ENCODE data around the gene INPPL1.

The INPPL1 gene

DNA sequence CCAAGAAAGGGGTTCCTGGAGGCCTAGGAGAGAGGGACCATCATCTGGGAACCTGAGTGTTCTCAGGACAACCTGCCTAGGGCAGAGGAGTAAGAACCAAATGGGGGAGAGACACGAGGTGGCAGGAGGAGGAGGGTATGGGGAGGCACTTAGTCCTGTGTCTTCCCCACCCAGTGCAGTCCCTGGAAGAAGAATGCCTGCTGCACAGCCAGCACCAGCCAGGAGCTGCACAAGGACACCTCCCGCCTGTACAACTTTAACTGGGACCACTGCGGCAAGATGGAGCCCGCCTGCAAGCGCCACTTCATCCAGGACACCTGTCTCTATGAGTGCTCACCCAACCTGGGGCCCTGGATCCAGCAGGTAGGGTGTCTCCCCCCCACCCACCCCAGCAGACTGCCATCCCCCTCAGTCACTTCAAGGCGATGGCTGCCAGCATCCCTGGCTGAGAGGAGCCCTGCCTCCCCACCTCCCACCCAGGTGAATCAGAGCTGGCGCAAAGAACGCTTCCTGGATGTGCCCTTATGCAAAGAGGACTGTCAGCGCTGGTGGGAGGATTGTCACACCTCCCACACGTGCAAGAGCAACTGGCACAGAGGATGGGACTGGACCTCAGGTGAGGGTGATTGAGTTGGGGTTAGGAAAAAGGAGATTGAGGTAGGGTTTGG, 3.7 kb upstream of the INPPL1 start:
- DNase-seq = no peak

DNA sequence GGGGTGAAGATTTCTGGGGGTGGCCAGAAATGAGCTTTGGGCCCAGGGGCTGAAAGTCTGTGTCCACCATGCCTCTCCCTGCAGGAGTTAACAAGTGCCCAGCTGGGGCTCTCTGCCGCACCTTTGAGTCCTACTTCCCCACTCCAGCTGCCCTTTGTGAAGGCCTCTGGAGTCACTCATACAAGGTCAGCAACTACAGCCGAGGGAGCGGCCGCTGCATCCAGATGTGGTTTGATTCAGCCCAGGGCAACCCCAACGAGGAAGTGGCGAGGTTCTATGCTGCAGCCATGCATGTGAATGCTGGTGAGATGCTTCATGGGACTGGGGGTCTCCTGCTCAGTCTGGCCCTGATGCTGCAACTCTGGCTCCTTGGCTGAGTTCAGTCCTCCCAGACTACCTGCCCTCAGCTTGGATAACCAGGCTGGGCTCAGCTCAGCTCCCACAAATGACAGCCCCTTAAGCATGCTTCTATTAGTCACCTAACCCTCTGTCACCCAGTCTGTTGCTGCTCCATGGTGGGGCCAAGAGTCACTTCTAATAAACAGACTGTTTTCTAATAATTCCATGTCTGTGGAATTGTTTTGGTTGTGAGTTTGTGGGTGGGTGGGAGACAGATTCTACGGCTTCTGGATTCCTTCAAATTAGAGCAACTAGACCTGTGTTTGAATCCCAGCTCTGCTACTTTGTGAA, 3.0 kb upstream of the INPPL1 start:
- DNase-seq = no peak

DNA sequence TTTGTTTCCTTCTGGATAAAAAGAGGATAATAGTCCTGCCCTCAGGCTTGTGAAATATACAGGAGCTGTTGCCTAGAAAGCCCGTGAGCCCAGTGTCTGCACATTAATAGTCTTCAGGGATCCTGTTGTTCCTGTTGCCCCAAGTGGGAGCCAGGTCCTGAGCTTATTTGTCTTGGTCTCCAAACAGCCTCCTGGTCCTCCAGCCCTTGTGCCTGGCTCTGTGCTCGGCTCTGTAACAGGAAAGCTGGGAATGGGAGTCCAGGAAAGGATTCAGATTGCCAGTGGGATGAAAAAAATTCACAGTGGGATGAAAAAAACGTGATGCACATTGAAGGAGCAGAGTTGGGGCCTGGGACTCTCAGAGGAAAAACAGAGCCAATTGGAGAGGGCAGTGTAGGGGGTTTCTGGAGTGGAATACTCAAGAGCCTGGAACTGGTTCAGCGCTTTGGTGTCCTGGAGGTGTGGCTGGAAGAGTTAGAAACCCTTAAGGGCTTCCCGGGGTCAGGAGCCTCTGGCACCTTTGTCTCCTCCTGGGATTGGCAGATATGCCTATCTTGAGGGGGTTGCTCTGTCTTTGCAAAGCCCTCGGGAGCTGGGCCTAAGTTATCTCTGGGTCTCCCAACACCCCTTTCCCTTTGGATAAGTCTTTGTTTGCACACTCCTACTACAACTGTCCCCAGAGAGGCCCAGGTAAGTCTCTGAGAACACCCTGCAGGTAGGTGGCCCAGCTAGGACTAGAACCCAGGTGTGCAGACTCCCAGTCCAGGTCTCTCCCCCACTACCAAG, 2.3 kb upstream of the INPPL1 start:
- no peak for DNase-seq

DNA sequence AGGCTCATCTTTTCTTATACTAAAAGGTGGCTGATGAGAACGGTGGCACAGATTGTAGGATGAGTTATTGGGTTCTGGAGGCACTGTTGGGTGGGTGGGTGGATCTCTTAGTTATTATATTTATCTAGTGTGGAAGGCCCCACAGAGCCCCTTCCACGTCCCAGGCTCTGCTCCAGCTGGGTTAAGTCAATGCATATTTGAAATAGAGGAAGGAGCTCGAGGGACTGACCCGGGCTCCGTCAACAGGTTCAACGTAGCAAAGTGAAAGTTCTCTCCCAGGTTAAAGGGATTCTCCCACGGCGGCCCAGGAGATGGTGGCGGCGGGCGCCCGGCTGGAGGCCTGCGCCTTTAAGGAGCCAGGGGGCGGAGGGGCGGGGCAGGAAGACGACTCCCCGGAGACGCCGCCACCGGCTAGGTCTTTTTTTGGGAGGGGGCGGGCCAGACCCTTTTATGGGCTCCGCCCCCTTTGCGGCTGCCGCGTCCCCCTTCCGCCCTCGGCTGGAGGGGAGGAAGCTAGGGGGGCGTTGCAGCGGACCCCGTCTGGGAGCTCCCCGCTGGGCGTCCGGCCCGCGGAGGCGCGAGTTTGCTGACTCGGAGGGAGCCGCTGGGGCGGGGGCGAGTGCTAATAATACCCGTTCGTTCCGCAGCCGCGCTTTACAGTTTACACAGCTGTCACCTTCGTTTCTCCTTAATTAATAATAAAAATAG, 1.5 kb upstream of the INPPL1 start:
- peak; percentile 95 for DNase-seq

DNA sequence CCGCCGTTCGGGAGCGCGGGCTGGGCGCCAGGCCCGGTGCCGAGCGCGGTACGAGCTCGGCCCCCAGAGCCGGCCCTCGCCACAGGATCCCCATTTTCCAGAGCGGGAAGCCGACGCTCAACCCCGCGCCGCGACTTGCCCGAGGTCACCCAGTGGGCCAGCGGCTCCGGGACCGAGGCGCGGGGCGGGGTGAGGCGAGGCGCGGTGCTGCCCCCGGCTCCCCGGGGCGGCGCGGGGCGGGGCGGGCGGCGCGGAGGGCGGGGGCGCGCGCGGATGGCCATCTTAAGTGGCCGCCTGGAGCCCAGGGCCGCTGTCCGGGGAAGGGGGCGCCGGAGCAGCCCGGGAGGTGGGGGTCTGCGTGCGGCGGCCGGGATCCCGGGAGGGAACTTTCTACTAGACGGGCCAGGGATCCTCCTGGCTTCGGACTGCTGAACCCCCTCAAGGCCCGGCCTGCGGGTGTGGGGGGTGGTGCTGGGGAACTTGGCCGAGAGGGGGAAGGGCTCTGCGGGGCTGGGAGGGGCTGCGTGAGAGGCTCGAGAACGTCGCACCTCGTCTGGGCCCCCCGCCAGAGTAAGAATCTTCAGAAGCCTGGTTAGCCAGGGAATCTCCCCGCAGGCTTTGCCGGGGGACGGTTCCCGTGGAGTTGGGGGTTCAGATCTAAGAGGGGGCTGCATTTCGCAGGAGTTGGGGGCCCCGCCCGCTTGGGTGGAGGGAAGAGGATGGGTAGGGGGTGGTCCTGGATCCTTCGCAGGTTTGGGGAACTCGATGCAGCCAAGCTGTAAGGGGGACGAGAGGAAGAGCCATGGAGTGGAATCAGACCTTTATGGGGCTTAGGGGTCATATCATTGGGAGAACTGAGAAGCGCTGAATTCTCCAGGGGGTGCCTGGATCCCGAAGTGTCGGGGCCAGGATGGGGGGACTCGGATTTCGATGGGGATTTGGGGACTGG, 678 bp upstream of the INPPL1 start:
- DNase-seq = peak; percentile 60

DNA sequence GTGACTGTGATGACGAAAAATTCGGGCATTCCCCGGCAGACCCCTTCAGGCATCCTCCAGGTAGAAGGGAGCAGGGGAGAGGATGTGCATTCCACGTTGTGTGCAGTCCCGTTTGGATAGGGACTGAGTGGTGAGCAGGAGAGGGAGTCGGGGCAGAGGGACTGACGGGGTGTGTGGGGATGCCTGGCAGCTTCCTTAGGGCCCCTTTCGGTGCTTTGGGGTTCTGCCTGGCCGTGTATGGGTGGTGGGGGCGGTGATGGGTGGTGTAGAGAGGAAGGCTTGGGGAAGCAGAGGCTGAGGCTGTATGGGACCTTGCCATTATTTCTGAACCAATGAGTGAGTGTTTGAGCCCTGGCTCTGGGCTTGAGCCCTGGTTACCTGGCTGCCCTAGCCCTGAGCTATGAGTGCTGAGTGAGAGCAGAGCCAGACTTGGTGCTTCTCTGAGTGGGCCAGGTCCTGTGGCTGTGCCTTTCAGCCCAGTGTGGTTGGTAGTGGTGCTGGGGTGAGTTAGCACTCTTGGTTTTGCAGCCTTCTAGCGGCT, 914 bp downstream of the INPPL1 start:
- peak; percentile 41 for DNase-seq

DNA sequence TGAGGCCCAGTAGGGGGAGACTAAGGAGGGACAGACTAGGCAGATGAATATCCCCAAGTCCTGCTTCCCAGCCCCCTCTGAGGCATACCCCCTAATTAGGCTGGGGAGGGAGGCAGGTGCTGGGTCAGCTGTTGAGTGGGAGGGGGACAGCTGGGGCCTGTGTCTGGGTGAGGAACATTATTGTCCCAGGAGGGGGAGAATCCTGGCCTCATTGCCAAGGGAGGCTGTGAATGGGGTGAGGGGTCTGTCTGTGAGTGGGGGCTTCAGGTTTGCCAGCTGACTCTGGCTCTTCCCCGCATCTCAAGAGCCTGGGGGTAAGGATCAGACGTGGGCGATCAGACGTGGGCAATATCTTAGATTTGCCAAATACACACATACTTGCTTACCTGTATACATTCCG, 2.1 kb downstream of the INPPL1 start:
- DNase-seq = no peak

DNA sequence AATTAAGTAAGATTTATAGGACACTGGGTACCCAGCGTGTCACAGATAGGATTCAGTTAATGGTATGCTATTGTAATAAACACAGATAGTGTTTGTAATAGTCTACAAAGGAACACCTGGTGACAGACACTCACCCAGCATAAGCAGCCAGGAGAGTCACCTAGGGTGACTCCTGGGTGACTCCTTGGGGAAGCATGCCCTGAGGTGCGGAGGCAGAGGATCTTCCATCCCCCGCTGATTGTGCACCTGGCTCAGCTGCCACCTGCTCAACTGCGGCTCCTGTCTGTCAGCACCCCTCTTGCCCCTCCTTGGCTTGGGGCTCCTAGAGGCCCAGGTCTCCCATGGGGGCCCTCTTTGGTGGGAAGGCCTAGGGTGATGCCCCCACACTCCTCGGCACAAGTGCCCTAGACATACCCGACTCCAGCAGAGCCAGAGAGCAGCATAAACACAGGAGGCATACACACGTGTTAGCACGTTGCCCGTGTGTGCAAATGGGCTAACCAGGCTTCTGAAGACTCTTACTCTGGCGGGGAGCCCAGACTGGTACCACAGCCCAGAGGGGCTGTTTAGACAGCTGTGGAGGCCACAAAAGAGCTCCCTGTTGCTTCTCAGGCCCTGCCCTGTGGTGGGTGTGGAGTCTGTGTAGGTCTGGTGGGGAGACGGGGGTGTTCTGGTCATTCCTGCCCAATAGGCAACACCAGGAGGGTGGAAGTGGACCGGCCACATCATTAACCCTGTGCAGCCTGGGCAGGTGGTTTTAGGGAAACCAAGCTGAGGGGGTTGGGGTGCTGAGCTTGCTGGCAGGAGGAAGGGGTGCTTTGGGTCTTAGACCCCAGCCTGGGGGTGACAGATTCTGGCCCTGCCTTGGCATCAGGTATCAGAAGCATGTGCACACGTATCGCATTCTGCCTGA, 3.0 kb downstream of the INPPL1 start:
- no peak for DNase-seq

DNA sequence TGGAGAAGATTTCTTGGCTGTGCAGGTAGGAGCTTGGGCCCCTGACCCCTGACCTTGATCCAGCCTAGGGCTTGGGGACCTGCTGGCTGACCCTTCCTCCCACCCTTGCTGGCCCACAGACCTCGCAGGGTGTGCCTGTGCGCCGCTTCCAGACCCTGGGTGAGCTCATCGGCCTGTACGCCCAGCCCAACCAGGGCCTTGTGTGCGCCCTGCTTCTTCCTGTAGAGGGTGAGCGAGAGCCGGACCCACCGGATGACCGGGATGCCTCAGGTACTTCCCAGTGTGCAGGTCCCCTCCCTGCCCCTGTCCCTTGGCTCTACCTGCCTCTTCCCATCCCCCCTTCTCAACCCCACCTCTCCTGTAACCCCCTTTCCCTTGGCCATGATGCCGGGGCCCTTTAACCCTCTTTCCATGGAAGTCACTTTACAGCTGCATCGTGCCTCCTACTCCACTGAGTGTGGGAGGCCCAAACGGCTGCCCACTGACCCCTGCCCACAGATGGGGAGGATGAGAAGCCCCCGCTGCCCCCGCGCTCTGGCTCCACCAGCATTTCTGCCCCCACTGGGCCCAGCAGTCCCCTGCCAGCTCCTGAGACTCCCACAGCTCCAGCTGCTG, 3.8 kb downstream of the INPPL1 start:
- no peak for DNase-seq

DNA sequence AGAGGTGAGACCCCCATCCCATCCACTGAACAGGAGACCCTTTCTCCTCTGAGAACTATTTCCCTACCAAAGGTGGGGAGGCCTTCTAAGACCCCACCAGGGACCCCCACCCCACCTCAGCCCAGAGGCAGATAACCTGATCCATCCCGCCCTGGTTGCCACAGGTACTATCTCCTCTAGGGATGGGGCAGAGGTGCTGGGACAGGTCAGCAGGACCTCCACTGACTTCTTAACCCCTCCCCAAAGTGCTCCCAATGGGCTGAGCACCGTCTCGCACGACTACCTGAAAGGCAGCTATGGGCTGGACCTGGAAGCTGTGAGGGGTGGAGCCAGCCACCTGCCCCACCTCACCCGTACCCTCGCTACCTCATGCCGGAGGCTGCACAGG, 4.3 kb downstream of the INPPL1 start:
- no peak for DNase-seq

DNA sequence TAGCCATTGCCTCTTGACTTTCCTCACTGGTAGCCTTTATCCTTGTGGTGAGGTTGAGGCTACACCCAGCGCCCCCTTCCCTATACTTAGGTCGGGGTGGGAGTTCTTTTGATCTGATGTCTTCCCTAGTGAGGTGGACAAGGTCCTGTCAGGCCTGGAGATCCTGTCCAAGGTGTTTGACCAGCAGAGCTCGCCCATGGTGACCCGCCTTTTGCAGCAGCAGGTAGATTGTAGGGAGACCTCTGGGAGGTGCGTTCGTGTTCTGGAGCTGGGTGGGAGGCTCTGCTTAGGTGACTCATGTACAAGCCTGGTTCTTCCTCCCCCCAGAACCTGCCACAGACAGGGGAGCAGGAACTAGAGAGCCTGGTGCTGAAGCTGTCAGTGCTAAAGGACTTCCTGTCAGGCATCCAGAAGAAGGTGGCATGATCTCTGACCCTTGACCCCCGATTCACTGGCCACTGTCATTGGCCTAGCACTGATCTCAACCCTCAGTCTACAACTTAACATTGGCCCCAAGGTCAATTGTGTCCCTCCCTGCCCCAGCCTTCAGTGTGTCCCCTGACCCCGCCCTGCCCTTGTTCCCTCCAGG, 4.9 kb downstream of the INPPL1 start:
- no peak for DNase-seq

DNA sequence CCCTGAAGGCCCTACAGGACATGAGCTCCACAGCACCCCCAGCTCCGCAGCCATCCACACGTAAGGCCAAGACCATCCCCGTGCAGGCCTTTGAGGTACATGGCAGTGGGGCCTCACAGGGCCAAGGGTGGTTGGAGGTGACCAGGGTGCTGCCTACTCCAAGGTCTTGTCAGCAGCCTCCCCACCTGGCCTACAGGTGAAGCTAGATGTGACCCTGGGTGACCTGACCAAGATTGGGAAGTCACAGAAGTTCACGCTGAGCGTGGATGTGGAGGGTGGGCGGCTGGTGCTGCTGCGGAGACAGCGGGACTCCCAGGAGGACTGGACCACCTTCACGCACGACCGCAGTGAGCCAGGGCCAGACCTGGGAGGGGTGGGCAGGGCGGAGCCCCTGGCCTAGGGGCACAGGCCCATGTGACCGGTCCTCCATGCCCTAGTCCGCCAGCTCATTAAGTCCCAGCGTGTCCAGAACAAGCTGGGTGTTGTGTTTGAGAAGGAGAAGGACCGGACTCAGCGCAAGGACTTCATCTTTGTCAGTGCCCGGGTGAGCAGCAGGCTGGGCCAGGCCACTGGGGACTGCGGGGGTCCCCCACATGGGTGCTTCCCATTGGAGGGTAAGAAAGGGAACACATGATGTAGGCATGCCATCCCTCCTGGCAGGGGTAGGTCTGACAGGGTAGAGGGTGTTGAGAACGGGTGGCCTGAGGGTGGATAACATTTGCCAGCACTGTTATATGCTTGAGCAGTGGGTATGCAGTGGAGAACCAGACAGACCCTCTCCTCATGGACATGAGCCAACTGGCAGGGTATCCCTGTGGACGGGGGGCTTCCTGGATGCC, 5.6 kb downstream of the INPPL1 start:
- no peak for DNase-seq

DNA sequence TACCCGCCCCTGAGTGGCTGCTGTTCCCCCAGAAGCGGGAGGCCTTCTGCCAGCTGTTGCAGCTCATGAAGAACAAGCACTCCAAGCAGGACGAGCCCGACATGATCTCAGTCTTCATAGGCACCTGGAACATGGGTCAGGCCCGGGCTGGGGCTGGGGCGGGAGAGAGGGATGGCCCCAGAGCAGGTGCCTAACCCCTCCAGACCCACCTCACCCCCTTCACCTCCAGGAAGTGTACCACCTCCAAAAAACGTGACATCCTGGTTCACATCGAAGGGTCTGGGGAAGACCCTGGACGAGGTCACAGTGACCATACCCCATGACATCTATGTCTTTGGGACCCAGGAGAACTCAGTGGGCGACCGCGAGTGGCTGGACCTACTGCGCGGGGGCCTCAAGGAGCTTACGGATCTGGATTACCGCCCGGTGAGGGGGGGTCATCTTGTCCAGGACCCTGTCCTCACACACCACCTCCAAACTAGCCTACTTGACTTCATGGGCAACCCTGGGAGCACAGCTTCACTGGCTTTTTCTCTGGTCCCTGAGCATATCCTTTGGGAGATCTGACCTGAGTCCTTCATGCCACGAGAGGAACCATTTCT, 6.3 kb downstream of the INPPL1 start:
- no peak for DNase-seq

DNA sequence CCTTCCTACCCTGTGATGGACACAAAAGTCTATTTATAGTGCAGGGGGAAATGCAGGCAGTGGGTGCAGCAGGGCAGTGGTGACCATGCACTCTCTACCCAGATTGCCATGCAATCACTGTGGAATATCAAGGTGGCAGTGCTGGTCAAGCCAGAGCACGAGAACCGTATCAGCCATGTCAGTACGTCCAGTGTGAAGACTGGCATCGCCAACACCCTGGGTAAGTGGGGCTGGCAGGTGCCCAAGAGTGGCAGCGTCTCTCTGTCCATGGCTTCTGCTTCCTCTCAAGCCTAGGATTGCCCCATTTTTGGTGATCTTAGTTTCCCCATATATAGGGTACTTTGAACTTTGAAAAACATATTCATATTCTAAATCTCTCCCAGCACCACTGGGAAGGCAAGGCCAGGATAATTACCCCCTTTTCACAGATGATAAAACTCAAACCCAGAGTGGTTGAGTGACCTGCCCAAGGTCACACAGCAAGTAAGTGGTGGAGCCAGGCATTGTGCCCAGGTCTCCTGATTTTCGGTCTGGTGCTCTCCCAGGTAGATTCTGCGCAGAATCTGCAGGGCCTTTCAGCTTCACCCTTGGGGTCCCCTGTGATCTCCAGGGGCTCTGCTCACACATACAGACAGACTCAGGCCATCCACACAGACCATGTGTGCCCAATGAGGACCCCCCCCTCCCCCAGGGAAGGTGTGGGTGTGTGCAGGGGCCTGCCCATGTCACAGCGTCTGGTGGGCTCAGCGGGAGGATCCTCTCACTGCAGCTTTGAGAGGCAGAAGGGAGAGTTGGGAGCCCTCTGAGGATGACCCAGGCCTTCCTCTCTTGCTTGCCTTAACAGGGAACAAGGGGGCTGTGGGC, 7.1 kb downstream of the INPPL1 start:
- no peak for DNase-seq

DNA sequence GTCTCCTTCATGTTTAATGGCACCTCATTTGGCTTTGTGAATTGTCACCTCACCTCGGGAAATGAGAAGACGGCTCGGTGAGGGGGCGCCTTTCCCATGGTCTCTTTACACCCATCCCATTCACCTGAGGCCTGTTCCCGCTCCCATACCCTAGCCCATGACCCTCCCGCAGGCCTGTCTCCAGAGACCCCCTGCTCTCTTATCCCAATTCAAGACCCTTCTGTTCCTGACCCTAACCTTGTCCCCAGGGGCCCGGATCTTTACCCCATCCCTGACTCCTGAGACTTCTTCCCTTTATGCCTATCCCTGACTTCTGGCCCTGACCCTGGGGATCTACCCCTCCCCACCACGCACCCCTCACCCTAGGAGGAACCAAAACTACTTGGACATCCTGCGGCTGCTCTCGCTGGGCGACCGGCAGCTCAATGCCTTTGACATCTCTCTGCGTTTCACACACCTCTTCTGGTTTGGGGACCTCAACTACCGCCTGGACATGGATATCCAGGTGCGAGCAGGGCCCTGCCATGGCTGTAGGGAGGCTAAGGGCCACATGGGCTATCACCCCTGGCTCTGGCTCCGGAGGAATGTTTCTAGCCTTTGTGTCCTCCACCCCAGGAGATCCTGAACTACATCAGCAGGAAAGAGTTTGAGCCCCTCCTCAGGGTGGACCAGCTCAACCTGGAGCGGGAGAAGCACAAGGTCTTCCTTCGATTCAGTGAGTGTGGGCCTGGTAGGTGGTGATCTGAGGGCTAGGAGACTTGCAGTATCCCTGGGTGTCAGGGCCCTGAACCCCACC, 7.9 kb downstream of the INPPL1 start:
- DNase-seq = no peak

DNA sequence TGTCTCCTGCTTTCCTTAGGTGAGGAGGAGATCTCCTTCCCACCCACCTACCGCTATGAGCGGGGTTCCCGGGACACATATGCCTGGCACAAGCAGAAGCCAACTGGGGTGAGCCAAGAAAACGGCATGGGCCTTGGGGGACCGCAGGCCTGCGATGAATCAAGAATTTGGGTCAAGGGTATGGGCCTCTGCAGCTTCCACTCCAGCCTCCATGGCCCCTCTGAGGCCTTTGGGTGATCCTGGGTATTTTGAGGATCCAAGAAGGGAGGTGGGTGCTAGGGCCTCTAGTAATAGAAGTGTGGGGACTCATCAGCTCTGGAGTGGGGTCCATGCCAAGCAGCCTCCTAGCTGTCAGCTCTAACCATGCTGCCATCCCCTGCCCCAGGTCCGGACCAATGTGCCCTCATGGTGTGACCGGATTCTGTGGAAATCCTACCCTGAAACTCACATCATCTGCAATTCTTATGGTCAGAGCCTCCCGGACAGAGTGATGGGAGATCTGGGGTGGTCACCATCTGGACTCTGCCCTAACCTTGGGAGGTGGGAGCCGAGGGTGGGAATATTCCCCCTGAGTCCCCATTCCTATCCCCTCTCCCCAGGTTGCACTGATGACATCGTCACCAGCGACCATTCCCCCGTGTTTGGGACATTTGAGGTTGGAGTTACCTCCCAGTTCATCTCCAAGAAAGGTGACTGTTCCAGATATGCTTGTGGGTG, 8.6 kb downstream of the INPPL1 start:
- DNase-seq = no peak

Data from CD4-positive, alpha-beta T cell treated with Interleukin-10 for 1 hour (primary cell).